Coronary artery (tissue), 2 donors: ENCODE data around the gene GIMAP1.
A peak's percentile ranks its signal among the peaks of the same experiment; 100 is the strongest.
"Not testable (repeated sequence)": the region's sequence is repeated elsewhere in the genome, so short reads cannot be mapped to it uniquely, and the experiment has no call there.

ENCODE experiments used
- DNase-seq: peaks from one replicate; pipeline ENCODE4 v3.0.0-alpha.2; 2017; ENCODE audit warnings: low spot score
- H3K27ac ChIP-seq, 2 donors: fragments of 200-600 bp; sonication (generic); one replicate each; pipeline ENCODE4 v1.5.1; 2016 to 2019
- H3K4me3 ChIP-seq: fragments of 200-600 bp; sonication (generic); 2 replicates; pipeline ENCODE4 v1.5.1; 2016; ENCODE audit warnings: mild to moderate bottlenecking, moderate library complexity
- TF ChIP-seq, protein P1 (sequence below): fragments of 200-600 bp; sonication (generic); IDR thresholded peaks from one replicate; pipeline ENCODE4 v1.5.1; 2019; ENCODE audit warnings: antibody characterized with exemption

Gene GIMAP1

DNA sequence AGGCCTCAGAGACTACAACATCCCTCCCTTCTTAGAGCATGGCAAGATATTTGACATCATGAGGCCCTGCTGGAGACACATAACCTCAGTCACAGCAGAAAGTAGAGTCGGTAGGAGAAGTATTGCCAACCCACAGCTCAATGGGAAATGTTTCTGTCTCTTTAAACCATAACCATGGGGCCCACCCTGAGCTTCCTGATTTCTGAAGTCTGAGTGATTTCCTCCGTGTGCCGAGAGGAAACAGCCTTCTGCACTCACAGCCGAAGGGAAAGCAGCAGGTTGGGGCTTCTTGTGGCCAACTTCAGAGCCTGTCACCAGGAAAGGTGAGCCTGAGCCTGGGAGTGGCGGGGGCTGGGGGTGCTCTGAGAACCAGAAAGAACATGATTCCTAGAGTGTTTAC lies at the start of gene GIMAP1:
Gene GIMAP1 (plus strand): TSS at position 246 of the 400 bp plus-strand sequence. CDS start 2,435 bp downstream, outside the sequence.
- peak within 1 kb of the TSS in 1 of 2 donors; percentile 51 for H3K27ac ChIP-seq

DNA sequence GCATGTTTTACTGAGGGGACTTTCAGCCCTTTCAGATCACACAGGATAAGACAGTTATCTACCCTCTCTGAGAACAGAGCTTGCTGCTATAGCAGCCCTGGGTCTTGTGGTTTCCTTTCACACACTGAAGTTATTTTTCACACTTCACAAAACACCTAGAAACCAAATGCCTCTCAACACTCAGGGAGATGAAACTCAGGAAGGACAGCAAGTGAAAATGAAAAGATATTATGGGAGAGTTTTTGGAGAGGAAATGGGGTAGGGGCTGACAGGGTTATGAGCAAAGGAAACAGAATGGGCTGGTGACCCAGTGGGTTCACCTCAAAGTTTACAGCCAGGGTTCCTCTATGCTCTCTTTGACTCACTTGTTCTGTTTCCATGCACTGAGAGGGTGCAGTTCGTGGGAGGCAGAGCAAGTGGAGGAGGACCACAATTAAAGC lies 47.9 kb upstream of the GIMAP1 start:
- no peak overlapping the region for H3K27ac ChIP-seq
- no peak for DNase-seq
- TF ChIP-seq, protein P1, sequence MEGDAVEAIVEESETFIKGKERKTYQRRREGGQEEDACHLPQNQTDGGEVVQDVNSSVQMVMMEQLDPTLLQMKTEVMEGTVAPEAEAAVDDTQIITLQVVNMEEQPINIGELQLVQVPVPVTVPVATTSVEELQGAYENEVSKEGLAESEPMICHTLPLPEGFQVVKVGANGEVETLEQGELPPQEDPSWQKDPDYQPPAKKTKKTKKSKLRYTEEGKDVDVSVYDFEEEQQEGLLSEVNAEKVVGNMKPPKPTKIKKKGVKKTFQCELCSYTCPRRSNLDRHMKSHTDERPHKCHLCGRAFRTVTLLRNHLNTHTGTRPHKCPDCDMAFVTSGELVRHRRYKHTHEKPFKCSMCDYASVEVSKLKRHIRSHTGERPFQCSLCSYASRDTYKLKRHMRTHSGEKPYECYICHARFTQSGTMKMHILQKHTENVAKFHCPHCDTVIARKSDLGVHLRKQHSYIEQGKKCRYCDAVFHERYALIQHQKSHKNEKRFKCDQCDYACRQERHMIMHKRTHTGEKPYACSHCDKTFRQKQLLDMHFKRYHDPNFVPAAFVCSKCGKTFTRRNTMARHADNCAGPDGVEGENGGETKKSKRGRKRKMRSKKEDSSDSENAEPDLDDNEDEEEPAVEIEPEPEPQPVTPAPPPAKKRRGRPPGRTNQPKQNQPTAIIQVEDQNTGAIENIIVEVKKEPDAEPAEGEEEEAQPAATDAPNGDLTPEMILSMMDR, result no peak
- H3K4me3 ChIP-seq, result no peak overlapping the region

More for the DNA sequence above, at the start of gene GIMAP1:
- no peak for DNase-seq
- TF ChIP-seq, protein P1, result no peak
- peak within 1 kb of the TSS; percentile 53 for H3K4me3 ChIP-seq

DNA sequence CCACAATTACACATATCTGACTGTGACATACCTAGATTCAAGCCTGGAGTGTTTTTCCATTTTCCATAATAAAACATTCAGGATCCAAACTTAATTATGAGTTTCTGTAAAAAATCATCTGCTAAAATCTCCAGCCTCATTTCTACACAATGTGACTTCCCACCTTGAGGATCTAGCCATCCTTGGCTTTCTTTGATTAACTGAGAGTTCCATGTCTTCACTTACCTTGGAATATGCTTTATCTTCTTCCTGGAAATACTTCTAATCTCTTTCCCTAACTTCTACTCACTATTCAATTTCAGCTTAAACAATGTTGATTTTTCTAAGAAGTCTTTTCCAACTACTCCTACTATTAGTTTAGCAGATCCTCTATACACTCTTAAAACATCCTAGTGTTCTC lies 47.4 kb upstream of the GIMAP1 start:
- TF ChIP-seq, protein P1, result no peak
- Histone ChIP-seq H3K27ac (no peak overlapping the region), H3K4me3 (no peak overlapping the region)
- DNase-seq, result no peak

DNA sequence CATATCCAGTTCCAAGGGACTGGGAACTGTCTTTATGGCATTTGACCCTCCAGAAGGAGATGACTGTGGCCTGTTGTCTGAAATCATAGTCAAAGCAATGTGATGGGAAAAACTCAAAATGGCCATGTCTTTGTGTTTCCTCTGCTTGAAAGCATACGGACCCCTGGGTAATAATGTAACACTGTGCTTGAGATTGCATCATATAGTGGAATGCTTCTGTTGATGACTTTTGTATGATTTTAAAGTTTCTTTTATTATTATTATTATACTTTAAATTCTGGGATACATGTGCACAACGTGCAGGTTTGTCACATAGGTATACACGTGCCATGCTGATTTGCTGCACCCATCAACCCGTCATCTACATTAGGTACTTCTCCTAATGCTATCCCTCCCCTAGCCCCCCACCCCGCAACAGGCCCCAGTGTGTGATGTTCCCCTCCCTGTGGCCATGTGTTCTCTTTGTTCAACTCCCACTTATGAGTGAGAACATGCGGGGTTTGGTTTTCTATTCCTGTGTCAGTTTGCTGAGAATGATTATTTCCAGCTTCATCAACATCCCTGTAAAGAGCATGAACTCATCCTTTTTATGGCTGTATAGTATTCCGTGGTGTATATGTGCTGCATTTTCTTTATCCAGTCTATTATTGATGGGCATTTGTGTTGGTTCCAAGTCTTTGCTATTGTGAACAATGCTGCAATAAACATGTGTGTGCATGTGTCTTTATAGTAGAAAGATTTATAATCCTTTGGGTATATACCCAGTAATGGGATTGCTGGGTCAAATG lies 44.4 kb upstream of the GIMAP1 start:
- DNase-seq, H3K27ac ChIP-seq, H3K4me3 ChIP-seq: not testable (repeated sequence)

DNA sequence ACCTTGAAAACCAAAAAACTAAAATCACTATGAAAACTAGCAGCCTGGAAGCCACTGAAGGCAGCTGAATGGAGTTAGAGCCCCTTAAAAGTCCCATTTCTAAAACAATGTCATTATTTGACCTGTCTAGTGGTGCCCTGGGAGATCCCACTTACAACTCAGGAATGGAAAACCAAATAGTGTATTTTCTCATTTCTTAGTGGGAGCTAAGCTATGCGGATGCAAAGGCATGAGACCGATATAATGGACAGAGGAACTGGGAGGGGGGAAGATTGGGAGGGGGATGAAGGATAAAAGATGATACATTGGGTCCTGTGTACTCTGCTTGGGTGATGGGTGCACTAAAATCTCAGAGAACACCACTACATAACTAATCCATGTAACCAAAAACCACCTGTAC lies 40.7 kb upstream of the GIMAP1 start:
- TF ChIP-seq, protein P1, result no peak

DNA sequence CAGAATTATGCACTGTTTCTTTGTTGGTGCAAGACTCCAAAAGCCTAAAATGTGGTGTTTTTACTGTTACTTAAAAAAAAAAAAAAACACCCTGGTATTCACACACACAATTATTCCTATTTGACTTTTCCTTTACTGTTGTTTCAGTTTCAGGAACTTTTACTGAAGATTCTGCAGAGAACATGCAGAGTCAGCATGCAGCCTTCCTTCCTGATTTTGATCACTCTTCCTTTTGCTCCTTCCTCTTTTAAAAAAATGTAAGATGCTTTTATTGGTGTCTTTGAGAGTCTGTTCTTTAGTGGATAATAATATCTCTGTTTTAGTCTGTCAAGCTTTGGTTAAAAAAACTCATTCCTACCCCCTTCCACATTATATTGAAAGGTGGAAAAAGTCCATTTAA lies 40.1 kb upstream of the GIMAP1 start:
- H3K27ac ChIP-seq, result peak overlapping the region in 1 of 2 donors; percentile 37
- H3K4me3 ChIP-seq, DNase-seq: not testable (repeated sequence)

More for the DNA sequence above, 40.7 kb upstream of the GIMAP1 start:
- Histone ChIP-seq H3K27ac (peak overlapping the region in 1 of 2 donors; percentile 43), H3K4me3 (no peak overlapping the region)
- DNase-seq, result no peak

DNA sequence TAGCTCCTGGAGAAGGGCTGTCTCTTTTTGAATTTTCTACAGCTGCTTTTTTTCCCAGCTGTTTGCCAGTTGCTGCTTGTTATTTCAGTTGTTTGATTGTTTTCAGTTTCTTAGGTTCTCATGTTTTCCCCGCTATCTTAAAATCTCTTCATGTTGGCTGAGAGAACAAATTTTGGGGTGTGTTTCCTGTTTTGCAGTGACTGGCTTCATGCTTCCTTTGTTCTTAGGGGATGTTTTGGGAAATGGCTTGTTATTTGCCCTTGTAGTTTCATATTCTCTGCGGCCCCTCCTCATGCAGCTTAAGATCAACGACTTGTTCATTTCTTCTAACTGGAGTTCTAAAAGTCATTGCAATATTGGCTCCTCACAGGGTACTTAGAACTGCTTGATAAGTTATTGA lies 39.6 kb upstream of the GIMAP1 start:
- H3K4me3 ChIP-seq, DNase-seq: not testable (repeated sequence)
- H3K27ac ChIP-seq, result peak overlapping the region in 1 of 2 donors; percentile 37

DNA sequence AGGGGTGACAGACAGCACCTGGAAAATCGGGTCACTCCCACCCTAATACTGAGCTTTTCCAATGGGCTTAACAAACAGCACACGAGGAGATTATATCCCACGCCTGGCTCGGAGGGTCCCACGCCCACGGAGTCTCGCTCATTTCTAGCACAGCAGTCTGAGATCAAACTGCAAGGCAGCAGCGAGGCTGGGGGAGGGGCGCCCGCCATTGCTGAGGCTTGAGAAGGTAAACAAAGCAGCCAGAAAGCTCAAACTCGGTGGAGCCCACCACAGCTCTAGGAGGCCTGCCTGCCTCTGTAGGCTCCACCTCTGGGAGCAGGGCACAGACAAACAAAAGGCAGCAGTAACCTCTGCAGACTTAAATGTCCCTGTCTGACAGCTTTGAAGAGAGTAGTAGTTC lies 37.8 kb upstream of the GIMAP1 start:
- DNase-seq, H3K27ac ChIP-seq, H3K4me3 ChIP-seq: not testable (repeated sequence)

DNA sequence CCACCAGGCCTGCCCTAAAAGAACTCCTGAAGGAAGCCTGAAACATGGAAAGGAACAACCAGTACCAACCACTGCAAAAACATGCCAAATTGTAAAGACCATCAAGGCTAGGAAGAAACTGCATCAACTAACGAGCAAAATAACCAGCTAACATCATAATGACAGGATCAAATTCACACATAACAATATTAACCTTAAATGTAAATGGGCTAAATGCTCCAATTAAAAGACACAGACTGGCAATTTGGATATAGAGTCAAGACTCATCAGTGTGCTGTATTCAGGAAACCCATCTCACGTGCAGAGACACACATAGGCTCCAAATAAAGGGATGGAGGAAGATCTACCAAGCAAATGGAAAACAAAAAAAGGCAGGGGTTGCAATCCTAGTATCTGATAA lies 36.0 kb upstream of the GIMAP1 start:
- DNase-seq, H3K27ac ChIP-seq, H3K4me3 ChIP-seq: not testable (repeated sequence)
